B cell (primary cell): Measurements from ENCODE around the gene CYTL1. TPM values are rescaled to one million over a fixed set of nuclear protein-coding genes. Genes with fewer than 3 reads are reported as not detected.

Experiments
- ATAC-seq: fragments of 200-7000 bp; cut with Tn5 transposase; one replicate; pipeline ENCODE4 v1.10.0; 2021; ENCODE audit warnings: low read depth, mild to moderate bottlenecking, moderate number of reproducible peaks, moderate library complexity
- CTCF ChIA-PET: fragments of 350-600 bp; sonication (Branson Sonifier 250); formaldehyde crosslinking; loops from one replicate; lab custom pipeline; 2021; ENCODE audit warnings: antibody characterized with exemption, inconsistent platforms; lab: Charles Lee
- POLR2A ChIA-PET: fragments of 350-600 bp; sonication (Branson Sonifier 250); formaldehyde crosslinking; loops from one replicate; lab custom pipeline; 2021; ENCODE audit warnings: antibody characterized with exemption; lab: Charles Lee
- DNase-seq: peaks from one replicate; pipeline ENCODE4 v3.0.0; 2013
- H2AFZ ChIP-seq: 2 replicates; pipeline ENCODE4 v1.6.1; 2012; ENCODE audit warnings: mild to moderate bottlenecking, low read depth, low read length; ENCODE audit not compliant: insufficient read depth, poor library complexity, severe bottlenecking
- H3K27ac ChIP-seq, 2 donors: 1 replicate in 1 of 2; 2 replicates in 1 of 2; pipeline ENCODE4 v1.5.1; 2012 to 2013; ENCODE audit warnings: low read length in 2 of 2, mild to moderate bottlenecking in 2 of 2, moderate library complexity in 1 of 2
- H3K27me3 ChIP-seq, 4 experiments: fragments of 200-600 bp in 1 of 4; sonication (generic) in 1 of 4; replicated peaks in 1 of 4; 1 replicate in 2 of 4; 2 replicates in 2 of 4; pipeline versions ENCODE4 v1.6.1 to v1.7.0; 2013 to 2016; ENCODE audit warnings: low read length in 3 of 4, mild to moderate bottlenecking in 2 of 4, mixed read lengths in 1 of 4, moderate library complexity in 1 of 4; ENCODE audit not compliant: insufficient read depth in 4 of 4, control insufficient read depth in 3 of 4; ENCODE audit errors: control extremely low read depth in 1 of 4
- H3K36me3 ChIP-seq, 2 experiments: replicated peaks in 1 of 2; 1 replicate in 1 of 2; 2 replicates in 1 of 2; pipeline versions ENCODE4 v1.6.1 to v1.7.1; 2013; ENCODE audit warnings: low read length in 1 of 2; ENCODE audit not compliant: insufficient read depth in 2 of 2, control insufficient read depth in 1 of 2; ENCODE audit errors: control extremely low read depth in 1 of 2, extremely low read depth in 1 of 2
- H3K4me1 ChIP-seq, 2 donors: fragments of 200-600 bp in 1 of 2; sonication (generic) in 1 of 2; 1 replicate in 1 of 2; 2 replicates in 1 of 2; pipeline versions ENCODE4 v1.5.1 to v1.6.1; 2013 to 2017; ENCODE audit warnings: low read length in 2 of 2; ENCODE audit not compliant: control insufficient read depth in 2 of 2, insufficient read depth in 2 of 2
- H3K4me2 ChIP-seq: replicated peaks from 2 replicates; pipeline ENCODE3; 2012; ENCODE audit warnings: mild to moderate bottlenecking, low read depth, low read length; ENCODE audit not compliant: poor library complexity, severe bottlenecking
- H3K4me3 ChIP-seq, 5 experiments: fragments of 200-600 bp in 1 of 5; sonication (generic) in 1 of 5; 1 replicate in 3 of 5; 2 replicates in 2 of 5; pipeline versions ENCODE4 v1.5.1 to v1.7.0; 2011 to 2016; ENCODE audit warnings: low read length in 4 of 5, mild to moderate bottlenecking in 4 of 5, low read depth in 2 of 5, control low read depth in 1 of 5, moderate library complexity in 1 of 5; ENCODE audit not compliant: insufficient read depth in 1 of 5; ENCODE audit errors: control extremely low read depth in 1 of 5, extremely low read depth in 1 of 5
- H3K79me2 ChIP-seq: fragments of 200-600 bp; sonication (generic); one replicate; pipeline ENCODE4 v1.6.0; 2016; ENCODE audit warnings: low read length; ENCODE audit not compliant: control insufficient read depth, insufficient read depth
- H3K9ac ChIP-seq: fragments of 200-600 bp; sonication (generic); 2 replicates; pipeline ENCODE4 v1.6.1; 2017; ENCODE audit warnings: mild to moderate bottlenecking, low read length, moderate library complexity
- H3K9me3 ChIP-seq, 3 donors: one replicate each; pipeline versions ENCODE4 v1.6.1 to v1.7.1; 2013; ENCODE audit warnings: low read length in 2 of 3; ENCODE audit not compliant: control insufficient read depth in 2 of 3, insufficient read depth in 1 of 3; ENCODE audit errors: control extremely low read depth in 1 of 3
- H4K20me1 ChIP-seq: 2 replicates; pipeline ENCODE4 v1.6.0; 2012; ENCODE audit warnings: mild to moderate bottlenecking, low read length; ENCODE audit not compliant: insufficient read depth, control insufficient read depth, poor library complexity, severe bottlenecking
- H3K27ac Mint-ChIP-seq: one replicate; pipeline ENCODE4 v1.8.0; 2021; ENCODE audit warnings: mixed read lengths
- H3K27me3 Mint-ChIP-seq: one replicate; pipeline ENCODE4 v1.8.0; 2021; ENCODE audit warnings: mixed read lengths
- H3K4me1 Mint-ChIP-seq: one replicate; pipeline ENCODE4 v1.8.0; 2021; ENCODE audit warnings: mixed read lengths
- H3K4me3 Mint-ChIP-seq: one replicate; pipeline ENCODE4 v1.8.0; 2021; ENCODE audit warnings: mixed read lengths
- H3K9me3 Mint-ChIP-seq: one replicate; pipeline ENCODE4 v1.8.0; 2022; ENCODE audit warnings: mixed read lengths; ENCODE audit not compliant: insufficient read depth
- CTCF ChIP-seq: fragments of 200-600 bp; IDR thresholded peaks from one replicate; pipeline ENCODE4 v1.8.0; 2022; ENCODE audit warnings: antibody characterized with exemption, mild to moderate bottlenecking
- EZH2 ChIP-seq: IDR thresholded peaks from 2 replicates; pipeline ENCODE4 v1.6.1; 2012; ENCODE audit warnings: borderline replicate concordance, low read depth, mild to moderate bottlenecking, moderate library complexity, low read length; ENCODE audit not compliant: insufficient read depth, poor library complexity, severe bottlenecking
- WGBS: methylation state at CpG from one replicate; pipeline ENCODE4 v1.1.5; 2013; ENCODE audit warnings: missing lambda C conversion rate; ENCODE audit not compliant: insufficient coverage; 5-methylcytosine and 5-hydroxymethylcytosine counted together
- intact Hi-C: fragments of 100-400 bp; cut with micrococcal nuclease; formaldehyde crosslinking; loops from one replicate; pipeline ENCODE4 v1.10.0; 2022
- polyA plus RNA-seq: library from polyadenylated mRNA; depleted of rRNA; stranded (reverse); fragments of >200 nt; gene quantifications from 2 replicates; pipeline ENCODE4 v1.2.3, GENCODE V29; 2012
- total RNA-seq, 2 donors: library from RNA; stranded (reverse); fragments of 120-200 nt in 1 of 2; gene quantifications; 1 replicate in 1 of 2; 2 replicates in 1 of 2; pipeline versions ENCODE4 v1.2.3 to v1.2.4, GENCODE V29; 2013 to 2022

CYTL1 gene
- total and polyA plus RNA-seq, 2 donors (not counting 1 experiment from before 2014, with no cell fraction given), result not detected

- H3K27me3 ChIP-seq, result peaks cover 0 to under 1% (median 0%) of the 10 kb centered on the region in 4 experiments
- Mint-ChIP-seq H3K4me3 (no peak overlapping the region), H3K4me1 (no peaks in the 10 kb centered on the region), H3K27me3 (peaks cover 13% of the 10 kb centered on the region), H3K27ac (no peak overlapping the region), H3K9me3 (no peaks in the 10 kb centered on the region)
- TF ChIP-seq EZH2 (no peak), CTCF (no peak)
- no peaks in the 10 kb centered on the region for H3K4me1 ChIP-seq
- no peak overlapping the region for H3K4me2 ChIP-seq
- POLR2A ChIA-PET, result no interaction called here
- DNase-seq, result no peak
- ATAC-seq, result no peak
- CTCF ChIA-PET, result interaction anchor here (0.8 to 0.9 kb wide), 2 partner anchors 13 to 45 kb away, joined by 3 read pairs; no protein-coding TSS in a partner anchor
- 100% methylated on average over 8 of the region's 10 CpGs for WGBS
- H2AFZ ChIP-seq, result no peak overlapping the region
- no peak overlapping the region for H3K4me3 ChIP-seq
- H3K27ac ChIP-seq, result no peak overlapping the region
- no peaks in the 10 kb centered on the region for H4K20me1 ChIP-seq
- intact Hi-C loops, result no loop called here
- H3K9ac ChIP-seq, result no peak overlapping the region
- H3K36me3 ChIP-seq, result no peaks in the 10 kb centered on the region
- no peaks in the 10 kb centered on the region for H3K79me2 ChIP-seq
- H3K9me3 ChIP-seq, result no peaks in the 10 kb centered on the region
Observed at GRCh38 chr4:4989083-4989622, 30.1 kb downstream of the CYTL1 start.

- no peaks in the 10 kb centered on the region for H3K4me1 ChIP-seq
- no peaks in the 10 kb centered on the region for H3K36me3 ChIP-seq
- ATAC-seq, result no peak
- no peak for DNase-seq
- H3K4me2 ChIP-seq, result no peak overlapping the region
- TF ChIP-seq CTCF (no peak), EZH2 (no peak)
- ChIA-PET POLR2A (no interaction called here), CTCF (interaction anchor here (1.4 kb wide), 1 partner anchor 16 kb away, joined by 3 read pairs; no protein-coding TSS in a partner anchor)
- Mint-ChIP-seq H3K27me3 (peaks cover 2% of the 10 kb centered on the region), H3K27ac (no peak overlapping the region), H3K4me1 (no peaks in the 10 kb centered on the region), H3K4me3 (no peak overlapping the region), H3K9me3 (no peaks in the 10 kb centered on the region)
- 93% methylated on average over 8 of the region's 10 CpGs for WGBS
- no peaks in the 10 kb centered on the region for H3K9me3 ChIP-seq
- H3K9ac ChIP-seq, result no peak overlapping the region
- no peak overlapping the region for H3K4me3 ChIP-seq
- intact Hi-C loops, result no loop called here
- H3K79me2 ChIP-seq, result no peaks in the 10 kb centered on the region
- H3K27ac ChIP-seq, result no peak overlapping the region
- no peak overlapping the region for H2AFZ ChIP-seq
- H4K20me1 ChIP-seq, result no peaks in the 10 kb centered on the region
- no peaks in the 10 kb centered on the region for H3K27me3 ChIP-seq
Observed at GRCh38 chr4:4987656-4988055, 31.6 kb downstream of the CYTL1 start.
